Measurements from ENCODE around the gene ZNF358.

DNA sequence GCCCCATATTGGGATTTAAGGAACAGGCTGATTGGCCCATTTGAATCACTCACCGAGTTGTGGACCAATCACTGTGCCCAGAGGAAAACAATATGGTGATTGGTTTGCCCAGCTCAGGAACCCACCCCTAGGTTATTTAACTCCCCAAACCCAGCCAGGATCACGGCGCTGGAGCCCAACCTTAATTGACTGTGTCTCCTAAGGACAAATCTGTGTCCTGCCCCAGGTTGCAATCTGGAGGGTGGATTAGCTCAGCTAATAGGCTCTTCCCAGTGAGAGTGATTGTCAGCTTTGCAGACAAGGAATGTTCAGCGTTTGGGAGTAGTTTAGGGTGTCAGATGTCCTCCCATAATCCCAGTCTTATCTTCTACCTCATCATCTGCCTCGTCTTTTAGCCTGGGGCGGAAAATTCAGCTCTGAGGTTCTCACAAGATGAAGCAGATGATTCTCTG, 3.5 kb upstream of the ZNF358 start:
- TF ChIP-seq, protein P1, sequence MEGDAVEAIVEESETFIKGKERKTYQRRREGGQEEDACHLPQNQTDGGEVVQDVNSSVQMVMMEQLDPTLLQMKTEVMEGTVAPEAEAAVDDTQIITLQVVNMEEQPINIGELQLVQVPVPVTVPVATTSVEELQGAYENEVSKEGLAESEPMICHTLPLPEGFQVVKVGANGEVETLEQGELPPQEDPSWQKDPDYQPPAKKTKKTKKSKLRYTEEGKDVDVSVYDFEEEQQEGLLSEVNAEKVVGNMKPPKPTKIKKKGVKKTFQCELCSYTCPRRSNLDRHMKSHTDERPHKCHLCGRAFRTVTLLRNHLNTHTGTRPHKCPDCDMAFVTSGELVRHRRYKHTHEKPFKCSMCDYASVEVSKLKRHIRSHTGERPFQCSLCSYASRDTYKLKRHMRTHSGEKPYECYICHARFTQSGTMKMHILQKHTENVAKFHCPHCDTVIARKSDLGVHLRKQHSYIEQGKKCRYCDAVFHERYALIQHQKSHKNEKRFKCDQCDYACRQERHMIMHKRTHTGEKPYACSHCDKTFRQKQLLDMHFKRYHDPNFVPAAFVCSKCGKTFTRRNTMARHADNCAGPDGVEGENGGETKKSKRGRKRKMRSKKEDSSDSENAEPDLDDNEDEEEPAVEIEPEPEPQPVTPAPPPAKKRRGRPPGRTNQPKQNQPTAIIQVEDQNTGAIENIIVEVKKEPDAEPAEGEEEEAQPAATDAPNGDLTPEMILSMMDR (IDR thresholded peaks at IDR 0.05; ENCODE audit: low read depth, low read length, poor library complexity, severe bottlenecking): no peak
- no peak for TF ChIP-seq EZH2phosphoT487 (IDR thresholded peaks at IDR 0.05; ENCODE audit: borderline replicate concordance, low read length)

All from DOHH2 (cell line).